Measurements from ENCODE around the gene MSTN. TPM values are rescaled to one million over a fixed set of nuclear protein-coding genes. Genes with fewer than 3 reads are reported as not detected.
A peak's percentile ranks its signal among the peaks of the same experiment; 100 is the strongest.

MSTN gene
- total RNA-seq: not detected
- polyA plus RNA-seq: not detected

DNA sequence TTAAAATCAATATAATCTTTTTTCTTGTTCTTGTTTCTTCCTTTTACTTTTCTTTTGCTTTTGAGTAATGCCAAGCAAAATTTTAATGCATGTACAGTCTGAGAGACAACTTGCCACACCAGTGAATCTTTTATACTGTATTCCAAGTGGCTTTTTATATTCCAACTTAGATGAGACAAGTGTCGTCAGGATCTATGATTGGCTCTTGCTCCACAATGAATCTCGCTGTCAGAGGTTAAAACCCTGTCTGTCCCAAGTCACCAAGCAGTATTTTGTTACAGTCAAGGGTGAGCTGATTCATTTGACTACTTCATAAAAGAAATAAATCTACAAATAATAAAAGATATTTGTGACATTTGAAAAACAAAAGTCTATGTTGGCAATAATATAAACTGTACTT is at the start of gene MSTN:
Gene MSTN, minus strand, starts transcription at position 129 of the 400 bp plus-strand sequence. CDS start 133 bp downstream, outside the sequence.
- no peak for ATAC-seq (ENCODE audit: low read depth in 2 of 2)
- H3K27ac Mint-ChIP-seq: peak within 1 kb of the TSS in 1 of 3 donors; percentile 25
- H3K4me3 ChIP-seq (ENCODE audit: low read depth, low read length): no peak within 1 kb of the TSS
- no peaks in the 10 kb centered on the region for H3K9me3 ChIP-seq (ENCODE audit: control insufficient read depth in 2 of 2, low read length in 2 of 2)
- H3K36me3 Mint-ChIP-seq: no peaks in the 10 kb centered on the region
- no peaks in the 10 kb centered on the region for H3K4me1 Mint-ChIP-seq
- H3K9me3 Mint-ChIP-seq: no peaks in the 10 kb centered on the region
- H3K27ac ChIP-seq (ENCODE audit: insufficient read depth, low read length, poor library complexity, severe bottlenecking): no peak within 1 kb of the TSS
- no peaks in the 10 kb centered on the region for H3K36me3 ChIP-seq (ENCODE audit: control insufficient read depth, insufficient read depth, low read length)
- DNase-seq: no peak
- H3K4me3 Mint-ChIP-seq: peak within 1 kb of the TSS in 1 of 4 donors; percentile 27
- H3K27me3 Mint-ChIP-seq: peaks cover 9% of the 10 kb centered on the region
- H3K4me1 ChIP-seq (ENCODE audit: control insufficient read depth, insufficient read depth, low read length, poor library complexity, severe bottlenecking): no peaks in the 10 kb centered on the region
- peaks cover 2% of the 10 kb centered on the region for H3K27me3 ChIP-seq (ENCODE audit: control insufficient read depth, insufficient read depth, low read length)

DNA sequence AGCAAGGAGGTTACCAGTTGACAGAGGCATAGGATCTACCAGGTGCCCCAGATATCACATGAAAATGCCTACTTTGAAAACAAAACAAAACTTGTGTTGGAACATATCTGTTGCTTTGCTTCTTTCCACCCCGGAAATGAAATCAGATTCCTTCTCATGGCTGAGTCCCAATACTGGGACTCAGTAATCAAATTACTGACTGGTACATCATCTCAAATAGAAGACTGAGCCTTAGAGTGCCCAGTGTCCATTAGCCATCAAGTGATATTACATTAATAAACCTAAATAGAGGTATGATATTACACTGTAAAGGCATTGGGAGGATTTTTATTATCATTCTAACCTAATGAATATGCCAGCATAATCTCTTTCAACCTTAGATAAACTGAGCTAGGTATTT is 48.6 kb upstream of the MSTN start:
- Mint-ChIP-seq H3K27me3 (peaks cover 14% of the 10 kb centered on the region), H3K27ac (no peak overlapping the region), H3K4me3 (no peak overlapping the region), H3K4me1 (no peaks in the 10 kb centered on the region), H3K36me3 (no peaks in the 10 kb centered on the region), H3K9me3 (no peaks in the 10 kb centered on the region)
- Histone ChIP-seq H3K36me3 (ENCODE audit: control insufficient read depth, insufficient read depth, low read length) (no peaks in the 10 kb centered on the region), H3K9me3 (ENCODE audit: control insufficient read depth in 2 of 2, low read length in 2 of 2) (no peaks in the 10 kb centered on the region), H3K4me1 (ENCODE audit: control insufficient read depth, insufficient read depth, low read length, poor library complexity, severe bottlenecking) (no peaks in the 10 kb centered on the region), H3K27ac (ENCODE audit: insufficient read depth, low read length, poor library complexity, severe bottlenecking) (no peak overlapping the region), H3K4me3 (ENCODE audit: low read depth, low read length) (no peak overlapping the region), H3K27me3 (ENCODE audit: control insufficient read depth, insufficient read depth, low read length) (peaks cover 5% of the 10 kb centered on the region)
- ATAC-seq (ENCODE audit: low read depth in 2 of 2): no peak
- DNase-seq: no peak

DNA sequence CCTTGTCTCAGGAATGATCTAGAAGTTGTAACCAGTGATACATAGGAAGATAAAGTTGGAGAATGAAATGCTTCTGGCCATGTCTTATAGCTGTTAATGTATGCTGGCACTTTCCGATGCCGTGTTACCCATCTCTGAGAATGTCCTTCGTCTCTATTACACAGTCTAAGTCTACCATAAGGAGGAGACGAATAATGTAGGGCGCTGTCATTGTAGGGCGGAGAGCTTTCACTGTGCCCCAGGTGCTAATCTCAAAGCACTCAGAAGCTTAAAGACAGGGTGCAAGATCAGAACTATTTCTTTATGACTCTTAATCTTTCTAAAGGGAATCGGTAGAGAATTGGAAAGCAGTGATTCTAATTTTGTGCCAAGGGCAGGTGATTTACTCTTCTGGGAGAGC is 48.2 kb upstream of the MSTN start:
- H3K4me1 ChIP-seq (ENCODE audit: control insufficient read depth, insufficient read depth, low read length, poor library complexity, severe bottlenecking): no peaks in the 10 kb centered on the region
- no peaks in the 10 kb centered on the region for H3K9me3 Mint-ChIP-seq
- ATAC-seq (ENCODE audit: low read depth in 2 of 2) (no peak), DNase-seq (no peak)
- H3K4me3 ChIP-seq (ENCODE audit: low read depth, low read length): no peak overlapping the region
- H3K36me3 ChIP-seq (ENCODE audit: control insufficient read depth, insufficient read depth, low read length): no peaks in the 10 kb centered on the region
- no peak overlapping the region for H3K4me3 Mint-ChIP-seq
- H3K27me3 ChIP-seq (ENCODE audit: control insufficient read depth, insufficient read depth, low read length): peaks cover 5% of the 10 kb centered on the region
- H3K27ac Mint-ChIP-seq: no peak overlapping the region
- peaks cover 15% of the 10 kb centered on the region for H3K27me3 Mint-ChIP-seq
- H3K4me1 Mint-ChIP-seq: no peaks in the 10 kb centered on the region
- H3K27ac ChIP-seq (ENCODE audit: insufficient read depth, low read length, poor library complexity, severe bottlenecking): no peak overlapping the region
- H3K36me3 Mint-ChIP-seq: no peaks in the 10 kb centered on the region
- no peaks in the 10 kb centered on the region for H3K9me3 ChIP-seq (ENCODE audit: control insufficient read depth in 2 of 2, low read length in 2 of 2)

DNA sequence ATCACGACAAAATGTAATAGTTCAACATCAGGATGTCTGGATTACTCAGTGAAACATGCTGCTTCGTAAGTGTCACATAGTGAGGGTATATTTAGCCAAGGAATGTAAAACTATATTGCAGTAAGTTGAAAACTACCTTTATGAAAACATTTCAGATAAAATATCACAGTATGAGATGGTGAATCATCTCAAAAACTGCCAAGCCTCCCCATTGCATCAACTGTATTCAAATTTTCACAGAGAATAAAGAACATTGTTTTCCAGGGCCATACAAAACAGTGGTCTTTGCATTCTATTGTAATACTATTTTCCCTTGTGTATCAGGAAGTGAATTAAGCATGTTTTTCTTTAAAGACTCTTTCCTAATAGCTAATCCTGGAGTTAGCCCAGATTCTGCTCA is 47.6 kb upstream of the MSTN start:
- DNase-seq (no peak), ATAC-seq (ENCODE audit: low read depth in 2 of 2) (no peak)
- Mint-ChIP-seq H3K4me3 (no peak overlapping the region), H3K27ac (no peak overlapping the region), H3K9me3 (no peaks in the 10 kb centered on the region), H3K36me3 (no peaks in the 10 kb centered on the region), H3K27me3 (peaks cover 21% of the 10 kb centered on the region), H3K4me1 (no peaks in the 10 kb centered on the region)
- Histone ChIP-seq H3K27me3 (ENCODE audit: control insufficient read depth, insufficient read depth, low read length) (peaks cover 5% of the 10 kb centered on the region), H3K4me1 (ENCODE audit: control insufficient read depth, insufficient read depth, low read length, poor library complexity, severe bottlenecking) (no peaks in the 10 kb centered on the region), H3K27ac (ENCODE audit: insufficient read depth, low read length, poor library complexity, severe bottlenecking) (no peak overlapping the region), H3K4me3 (ENCODE audit: low read depth, low read length) (no peak overlapping the region), H3K36me3 (ENCODE audit: control insufficient read depth, insufficient read depth, low read length) (no peaks in the 10 kb centered on the region), H3K9me3 (ENCODE audit: control insufficient read depth in 2 of 2, low read length in 2 of 2) (no peaks in the 10 kb centered on the region)

DNA sequence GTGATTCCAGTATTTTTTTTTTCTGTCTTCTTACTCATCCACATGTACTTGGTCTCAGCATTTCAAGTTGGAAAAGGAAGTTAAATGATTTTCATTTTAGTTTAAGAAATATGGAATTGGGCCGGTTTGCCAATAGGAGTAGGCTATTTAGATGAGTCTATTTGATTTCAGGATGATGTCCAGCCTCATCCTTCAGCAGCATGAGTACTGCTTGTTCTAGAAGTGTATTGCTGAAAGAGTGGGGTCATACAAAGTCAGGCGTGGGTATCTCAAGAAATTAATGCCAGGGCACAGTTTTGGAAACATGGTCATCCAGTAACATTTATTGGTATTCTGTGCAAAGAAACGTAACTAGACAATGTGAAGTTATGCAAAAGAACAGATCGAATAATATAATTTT is 44.9 kb upstream of the MSTN start:
- H3K9me3 Mint-ChIP-seq: peaks cover 0 to 1% (median 0%) of the 10 kb centered on the region in 7 donors
- DNase-seq (no peak), ATAC-seq (ENCODE audit: low read depth in 2 of 2) (no peak)
- no peak overlapping the region for H3K4me3 Mint-ChIP-seq
- H3K9me3 ChIP-seq (ENCODE audit: control insufficient read depth in 2 of 2, low read length in 2 of 2): no peaks in the 10 kb centered on the region
- H3K4me3 ChIP-seq (ENCODE audit: low read depth, low read length): no peak overlapping the region
- no peaks in the 10 kb centered on the region for H3K4me1 Mint-ChIP-seq
- H3K36me3 ChIP-seq (ENCODE audit: control insufficient read depth, insufficient read depth, low read length): no peaks in the 10 kb centered on the region
- H3K27ac ChIP-seq (ENCODE audit: insufficient read depth, low read length, poor library complexity, severe bottlenecking): no peak overlapping the region
- H3K36me3 Mint-ChIP-seq: no peaks in the 10 kb centered on the region
- H3K4me1 ChIP-seq (ENCODE audit: control insufficient read depth, insufficient read depth, low read length, poor library complexity, severe bottlenecking): no peaks in the 10 kb centered on the region
- peak overlapping the region in 1 of 3 donors; percentile 6 for H3K27ac Mint-ChIP-seq
- H3K27me3 Mint-ChIP-seq: peaks cover 23% of the 10 kb centered on the region
- H3K27me3 ChIP-seq (ENCODE audit: control insufficient read depth, insufficient read depth, low read length): peaks cover 2% of the 10 kb centered on the region

DNA sequence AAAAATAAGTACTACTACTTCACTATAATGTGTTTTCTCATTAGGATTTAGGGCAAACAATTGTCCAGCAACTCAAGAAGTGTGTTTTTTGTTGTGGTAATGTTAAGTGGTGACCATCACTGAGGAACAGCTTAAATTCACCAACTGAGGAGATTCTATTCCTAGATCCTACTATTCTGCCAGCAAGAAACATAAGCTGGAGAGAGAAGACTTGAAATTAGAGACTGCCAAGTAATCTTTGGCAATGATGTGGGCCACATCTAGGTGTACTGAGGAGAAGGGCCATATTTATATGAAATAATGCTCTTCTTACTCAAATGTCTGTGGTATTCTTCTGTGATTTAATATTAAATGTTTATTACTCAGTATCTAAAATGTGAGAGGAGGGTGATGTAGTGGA is 44.3 kb upstream of the MSTN start:
- Histone ChIP-seq H3K9me3 (ENCODE audit: control insufficient read depth in 2 of 2, low read length in 2 of 2) (peaks cover 0 to 2% of the 10 kb centered on the region in 2 experiments), H3K4me1 (ENCODE audit: control insufficient read depth, insufficient read depth, low read length, poor library complexity, severe bottlenecking) (no peaks in the 10 kb centered on the region), H3K36me3 (ENCODE audit: control insufficient read depth, insufficient read depth, low read length) (no peaks in the 10 kb centered on the region), H3K27ac (ENCODE audit: insufficient read depth, low read length, poor library complexity, severe bottlenecking) (no peak overlapping the region), H3K27me3 (ENCODE audit: control insufficient read depth, insufficient read depth, low read length) (peaks cover 2% of the 10 kb centered on the region), H3K4me3 (ENCODE audit: low read depth, low read length) (no peak overlapping the region)
- no peak for ATAC-seq (ENCODE audit: low read depth in 2 of 2)
- no peak overlapping the region for H3K4me3 Mint-ChIP-seq
- no peak for DNase-seq
- H3K27me3 Mint-ChIP-seq: peaks cover 29% of the 10 kb centered on the region
- no peak overlapping the region for H3K27ac Mint-ChIP-seq
- no peaks in the 10 kb centered on the region for H3K36me3 Mint-ChIP-seq
- H3K9me3 Mint-ChIP-seq: peaks cover 0 to 8% (median 0%) of the 10 kb centered on the region in 7 donors
- H3K4me1 Mint-ChIP-seq: no peaks in the 10 kb centered on the region

DNA sequence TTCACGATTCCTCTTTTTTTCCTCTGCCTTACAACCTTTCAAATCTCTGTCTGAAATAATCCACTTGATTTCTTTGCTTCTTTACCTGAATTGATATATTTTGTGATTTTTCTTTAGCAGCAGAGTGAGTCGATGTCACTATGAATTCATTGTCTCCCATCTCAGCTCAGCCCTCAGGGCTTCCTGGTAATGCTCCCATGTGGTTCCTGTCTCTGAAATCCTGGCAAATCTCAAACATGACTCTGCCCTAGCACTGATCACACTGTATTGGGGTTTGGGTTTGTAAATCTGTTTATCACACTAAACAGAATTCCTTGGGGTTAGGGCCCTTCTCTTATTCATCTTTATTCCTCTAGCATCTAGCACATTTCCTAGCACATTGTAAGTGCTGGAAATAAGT is 43.0 kb upstream of the MSTN start:
- no peak overlapping the region for H3K27ac ChIP-seq (ENCODE audit: insufficient read depth, low read length, poor library complexity, severe bottlenecking)
- H3K4me1 ChIP-seq (ENCODE audit: control insufficient read depth, insufficient read depth, low read length, poor library complexity, severe bottlenecking): no peaks in the 10 kb centered on the region
- no peaks in the 10 kb centered on the region for H3K36me3 ChIP-seq (ENCODE audit: control insufficient read depth, insufficient read depth, low read length)
- Mint-ChIP-seq H3K27ac (no peak overlapping the region), H3K27me3 (peaks cover 24% of the 10 kb centered on the region), H3K9me3 (peaks cover 0 to 9% (median 1%) of the 10 kb centered on the region in 7 donors), H3K4me1 (no peaks in the 10 kb centered on the region), H3K4me3 (no peak overlapping the region), H3K36me3 (no peaks in the 10 kb centered on the region)
- DNase-seq (no peak), ATAC-seq (ENCODE audit: low read depth in 2 of 2) (no peak)
- H3K9me3 ChIP-seq (ENCODE audit: control insufficient read depth in 2 of 2, low read length in 2 of 2): peaks cover 0 to 4% of the 10 kb centered on the region in 2 experiments
- H3K27me3 ChIP-seq (ENCODE audit: control insufficient read depth, insufficient read depth, low read length): peaks cover 2% of the 10 kb centered on the region
- H3K4me3 ChIP-seq (ENCODE audit: low read depth, low read length): no peak overlapping the region

DNA sequence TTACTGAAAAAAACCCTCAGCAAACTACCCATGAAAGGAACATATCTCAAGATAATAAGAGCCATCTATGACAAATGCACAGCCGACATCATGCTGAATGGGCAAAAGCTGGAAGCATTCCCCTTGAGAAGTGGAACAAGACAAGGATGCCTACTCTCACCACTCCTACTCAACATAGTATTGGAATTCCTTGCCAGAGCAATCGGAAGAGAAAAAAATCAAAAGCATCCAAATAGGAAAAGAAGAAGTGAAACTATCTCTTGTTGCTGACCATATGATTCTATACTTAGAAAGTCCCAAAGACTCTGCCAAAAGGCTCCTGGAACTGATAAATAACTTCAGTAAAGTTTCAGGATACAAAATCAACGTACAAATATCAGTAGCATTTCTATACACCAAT is 40.6 kb upstream of the MSTN start:
- ATAC-seq (ENCODE audit: low read depth in 2 of 2): no peak
- H3K27me3 Mint-ChIP-seq: peaks cover 24% of the 10 kb centered on the region

More for the DNA sequence above, 40.6 kb upstream of the MSTN start:
- Mint-ChIP-seq H3K36me3 (no peaks in the 10 kb centered on the region), H3K27ac (no peak overlapping the region), H3K9me3 (peaks cover 0 to 12% (median 3%) of the 10 kb centered on the region in 7 donors), H3K4me1 (peaks cover 0 to 3% (median 0%) of the 10 kb centered on the region in 4 donors), H3K4me3 (no peak overlapping the region)
- H3K9me3 ChIP-seq (ENCODE audit: control insufficient read depth in 2 of 2, low read length in 2 of 2): peaks cover 0 to 4% of the 10 kb centered on the region in 2 experiments
- no peak overlapping the region for H3K27ac ChIP-seq (ENCODE audit: insufficient read depth, low read length, poor library complexity, severe bottlenecking)
- no peak overlapping the region for H3K4me3 ChIP-seq (ENCODE audit: low read depth, low read length)
- H3K27me3 ChIP-seq (ENCODE audit: control insufficient read depth, insufficient read depth, low read length): peaks cover 2% of the 10 kb centered on the region
- no peaks in the 10 kb centered on the region for H3K36me3 ChIP-seq (ENCODE audit: control insufficient read depth, insufficient read depth, low read length)
- no peaks in the 10 kb centered on the region for H3K4me1 ChIP-seq (ENCODE audit: control insufficient read depth, insufficient read depth, low read length, poor library complexity, severe bottlenecking)
- no peak for DNase-seq
